ENCODE measurements around the gene ARSB.

The ARSB gene

DNA sequence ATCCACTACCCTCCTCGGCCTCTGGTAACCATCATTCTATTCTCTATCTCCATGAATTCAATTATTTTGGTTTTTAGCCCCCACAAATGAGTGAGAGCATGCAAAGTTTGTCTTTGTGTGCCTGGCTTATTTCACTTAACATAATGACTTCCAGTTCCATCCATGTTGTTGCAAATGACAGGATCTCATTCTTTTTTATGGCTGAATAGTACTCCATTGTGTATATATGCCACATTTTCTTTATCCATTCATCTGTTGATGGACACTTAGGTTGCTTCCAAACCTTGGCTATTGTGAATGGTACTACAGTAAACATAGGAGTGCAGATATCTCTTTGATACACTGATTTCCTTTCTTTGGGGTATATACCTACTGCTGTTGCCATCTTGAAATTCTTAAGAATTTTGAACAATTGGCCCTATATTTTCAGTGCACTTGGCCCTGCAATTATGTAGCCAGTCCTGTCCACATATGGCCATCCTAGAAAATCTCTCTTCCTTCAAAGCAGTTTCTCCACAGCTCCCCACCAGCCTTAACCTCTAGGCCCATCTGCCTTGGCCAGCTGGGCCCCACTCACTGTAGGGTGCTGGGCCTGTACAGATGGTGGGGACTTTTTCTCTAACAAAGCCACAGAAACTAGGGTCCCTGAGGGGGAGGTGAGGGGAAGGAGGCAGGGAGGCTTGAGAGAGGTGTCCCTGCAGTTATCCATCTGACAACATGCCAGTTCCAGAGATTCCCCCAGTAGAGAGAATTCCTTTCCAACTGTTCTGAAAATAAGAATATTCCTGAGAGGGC, 254.6 kb downstream of the ARSB start:
- H3K4me3 ChIP-seq (ENCODE audit: control insufficient read depth in 1 of 7, extremely low read depth in 1 of 7, insufficient read depth in 4 of 7, low read depth in 2 of 7, low read length in 6 of 7): no peak overlapping the region
- DNase-seq: no peak
- H3K27ac ChIP-seq (ENCODE audit: insufficient read depth in 1 of 2, low read depth in 1 of 2, low read length in 2 of 2, poor library complexity in 1 of 2, severe bottlenecking in 2 of 2): no peak overlapping the region
- no peaks in the 10 kb centered on the region for H3K27me3 ChIP-seq (replicated peaks in 2 of 5; ENCODE audit: control insufficient read depth in 4 of 5, insufficient read depth in 5 of 5, low read length in 4 of 5)
- H3K36me3 ChIP-seq (ENCODE audit: control insufficient read depth in 4 of 4, insufficient read depth in 4 of 4, low read length in 3 of 4): no peaks in the 10 kb centered on the region
- H3K9me3 ChIP-seq (ENCODE audit: control extremely low read depth in 1 of 5, control insufficient read depth in 4 of 5, insufficient read depth in 2 of 5, low read depth in 1 of 5, low read length in 4 of 5): peaks cover 0 to 3% (median 0%) of the 10 kb centered on the region in 5 experiments
- 100% methylated on average over 1 of the region's 1 CpG for WGBS (ENCODE audit: insufficient coverage)
- no peaks in the 10 kb centered on the region for H3K4me1 ChIP-seq (ENCODE audit: control extremely low read depth in 1 of 4, control insufficient read depth in 4 of 4, insufficient read depth in 4 of 4, low read length in 3 of 4)
- POLR2A ChIA-PET: interaction anchor here (0.6 kb wide), 1 partner anchor 102 kb away, joined by 3 read pairs; no protein-coding TSS in a partner anchor
- CTCF ChIA-PET: no interaction called here

DNA sequence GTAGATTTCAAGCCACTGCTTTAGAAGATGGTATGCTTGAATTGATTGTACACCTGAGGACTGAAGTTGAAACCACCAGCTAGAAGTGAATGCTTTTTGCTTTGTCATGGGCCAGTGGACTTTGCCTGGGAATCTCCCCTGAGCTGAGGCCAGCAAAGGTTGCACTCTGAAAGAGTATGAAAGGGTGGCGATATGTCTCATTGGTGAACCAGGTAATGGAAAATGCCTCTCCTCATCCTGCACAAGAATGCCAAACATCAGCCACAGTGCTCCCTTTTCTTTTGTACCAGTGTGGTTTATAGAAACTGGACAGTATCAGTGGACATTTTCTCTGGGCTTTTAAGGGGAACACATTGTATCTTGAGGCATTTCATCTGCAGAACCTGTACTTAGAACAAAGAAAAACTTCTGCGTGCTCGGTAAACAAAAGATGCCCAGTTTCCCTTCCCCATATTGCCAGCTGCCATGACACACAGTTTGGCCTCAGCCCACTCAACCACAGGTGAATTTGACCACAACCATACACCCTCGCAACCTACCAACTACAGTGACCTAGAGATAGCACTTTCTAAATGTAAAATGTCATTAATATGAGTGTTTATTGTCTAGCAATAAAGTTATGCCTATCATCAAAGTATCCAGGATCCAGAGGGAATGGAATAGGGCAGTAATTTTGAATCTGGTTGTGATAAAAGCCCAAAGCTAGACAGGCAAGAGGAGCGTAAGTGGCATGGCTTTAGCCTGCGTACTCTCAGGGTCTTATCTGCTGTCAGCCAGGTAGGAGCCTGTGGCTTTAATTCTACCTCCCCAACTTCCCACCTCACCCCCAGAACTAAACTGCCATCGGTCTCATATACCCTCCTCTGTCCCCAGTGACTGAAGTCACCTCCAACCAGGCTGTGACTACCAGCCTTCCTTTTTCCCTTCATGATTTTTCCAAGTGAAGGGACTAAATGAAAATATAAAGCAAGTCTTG, 257.0 kb downstream of the ARSB start:
- CTCF ChIA-PET: no interaction called here
- peak; percentile 4 to 21 (median 13) for DNase-seq
- no peaks in the 10 kb centered on the region for H3K9me3 ChIP-seq (ENCODE audit: control extremely low read depth in 1 of 5, control insufficient read depth in 4 of 5, insufficient read depth in 2 of 5, low read depth in 1 of 5, low read length in 4 of 5)
- no peak overlapping the region for H3K27ac ChIP-seq (ENCODE audit: insufficient read depth in 1 of 2, low read depth in 1 of 2, low read length in 2 of 2, poor library complexity in 1 of 2, severe bottlenecking in 2 of 2)
- POLR2A ChIA-PET: no interaction called here
- 91% methylated on average over 5 of the region's 7 CpGs for WGBS (ENCODE audit: insufficient coverage)
- H3K4me3 ChIP-seq (ENCODE audit: control insufficient read depth in 1 of 7, extremely low read depth in 1 of 7, insufficient read depth in 4 of 7, low read depth in 2 of 7, low read length in 6 of 7): no peak overlapping the region
- H3K36me3 ChIP-seq (ENCODE audit: control insufficient read depth in 4 of 4, insufficient read depth in 4 of 4, low read length in 3 of 4): no peaks in the 10 kb centered on the region
- H3K4me1 ChIP-seq (ENCODE audit: control extremely low read depth in 1 of 4, control insufficient read depth in 4 of 4, insufficient read depth in 4 of 4, low read length in 3 of 4): no peaks in the 10 kb centered on the region
- H3K27me3 ChIP-seq (replicated peaks in 2 of 5; ENCODE audit: control insufficient read depth in 4 of 5, insufficient read depth in 5 of 5, low read length in 4 of 5): no peaks in the 10 kb centered on the region

Measured in common myeloid progenitor, CD34-positive (primary cell).